Measurements from ENCODE around the gene ETV5.

- TF ChIP-seq EZH2 (IDR thresholded peaks at IDR 0.05; ENCODE audit: low read depth): no peak
- no peak for TF ChIP-seq CTCF (conservative IDR thresholded peaks at IDR 0.05)
Measured at GRCh38 chr3:186125118-186125517, 16.2 kb upstream of the ETV5 start.
